Measurements from ENCODE around the gene SLC25A21. TPM values are rescaled to one million over a fixed set of nuclear protein-coding genes. Genes with fewer than 3 reads are reported as not detected.

SLC25A21 gene
- total RNA-seq, 1 experiment from 2014 or later: 2.1 TPM

DNA sequence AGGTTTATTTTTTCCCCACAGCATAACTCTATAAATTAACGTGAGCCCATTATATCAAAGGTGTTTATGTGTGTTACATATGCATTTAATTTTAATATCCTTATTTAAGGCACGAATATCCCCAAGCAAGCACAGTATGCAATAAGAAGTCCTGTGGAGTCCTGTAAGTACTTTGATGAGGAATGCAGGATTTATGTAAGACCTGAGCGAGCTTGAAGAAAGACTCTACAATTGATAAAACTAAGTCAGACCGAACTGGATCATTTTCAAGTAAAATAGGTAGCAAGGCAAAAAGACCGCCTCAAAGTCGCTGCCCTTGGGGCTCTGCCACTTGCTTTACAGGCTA lies 755 bp downstream of the SLC25A21 start:
- DNase-seq (ENCODE audit: low read depth, low spot score): no peak
- peak overlapping the region; percentile 68 to 83 for H3K4me3 ChIP-seq (ENCODE audit: low read depth in 2 of 2, low read length in 2 of 2)
- intact Hi-C loops (cut with micrococcal nuclease; ENCODE audit: unreplicated experiment) (no loop called here), in situ Hi-C loops (cut with HindIII; ENCODE audit: low pct_unique_long_range_greater_than_20kb, low sequenced_read_pairs) (no loop called here)
- H3K36me3 ChIP-seq (ENCODE audit: control insufficient read depth, insufficient read depth, low read length): peaks cover 6% of the 10 kb centered on the region; the same call in 1 of the 2 replicates
- TF ChIP-seq POLR2AphosphoS5 (IDR thresholded peaks at IDR 0.05; ENCODE audit: low read depth, low read length) (no peak), SIN3A (IDR thresholded peaks at IDR 0.05; ENCODE audit: borderline replicate concordance, insufficient read depth, low read depth, low read length) (no peak), TCF7L2 (IDR thresholded peaks at IDR 0.05; ENCODE audit: low read depth, low read length) (no peak), REST (IDR thresholded peaks at IDR 0.05; ENCODE audit: insufficient read depth in 1 of 2, low read depth in 2 of 2, low read length in 1 of 2) (no peak)
- TF ChIP-seq, protein P1, sequence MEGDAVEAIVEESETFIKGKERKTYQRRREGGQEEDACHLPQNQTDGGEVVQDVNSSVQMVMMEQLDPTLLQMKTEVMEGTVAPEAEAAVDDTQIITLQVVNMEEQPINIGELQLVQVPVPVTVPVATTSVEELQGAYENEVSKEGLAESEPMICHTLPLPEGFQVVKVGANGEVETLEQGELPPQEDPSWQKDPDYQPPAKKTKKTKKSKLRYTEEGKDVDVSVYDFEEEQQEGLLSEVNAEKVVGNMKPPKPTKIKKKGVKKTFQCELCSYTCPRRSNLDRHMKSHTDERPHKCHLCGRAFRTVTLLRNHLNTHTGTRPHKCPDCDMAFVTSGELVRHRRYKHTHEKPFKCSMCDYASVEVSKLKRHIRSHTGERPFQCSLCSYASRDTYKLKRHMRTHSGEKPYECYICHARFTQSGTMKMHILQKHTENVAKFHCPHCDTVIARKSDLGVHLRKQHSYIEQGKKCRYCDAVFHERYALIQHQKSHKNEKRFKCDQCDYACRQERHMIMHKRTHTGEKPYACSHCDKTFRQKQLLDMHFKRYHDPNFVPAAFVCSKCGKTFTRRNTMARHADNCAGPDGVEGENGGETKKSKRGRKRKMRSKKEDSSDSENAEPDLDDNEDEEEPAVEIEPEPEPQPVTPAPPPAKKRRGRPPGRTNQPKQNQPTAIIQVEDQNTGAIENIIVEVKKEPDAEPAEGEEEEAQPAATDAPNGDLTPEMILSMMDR (IDR thresholded peaks at IDR 0.05): no peak
- POLR2A ChIA-PET: interaction anchor here (0.6 kb wide), 1 partner anchor 23 kb away, joined by 3 read pairs; no protein-coding TSS in a partner anchor
- no peaks in the 10 kb centered on the region for H3K9me3 ChIP-seq (ENCODE audit: control insufficient read depth, insufficient read depth, low read depth, low read length)
- TSS peak; percentile 54 for BruUV-seq (replicated peaks)
- no peaks in the 10 kb centered on the region; the same call in none of the 2 replicates for H3K4me1 ChIP-seq (ENCODE audit: control insufficient read depth, insufficient read depth, low read length)
- CTCF ChIA-PET: no interaction called here
- ATAC-seq: peak; percentile 37; the same call in 1 of the 2 replicates
- no peaks in the 10 kb centered on the region for H3K27me3 ChIP-seq (ENCODE audit: control insufficient read depth, insufficient read depth, low read length)
- H3K27ac ChIP-seq (ENCODE audit: low read length): peak overlapping the region; percentile 89

GRCh38 chr14:37170993-37171392 lies 1.4 kb downstream of the SLC25A21 start:
- POLR2A ChIA-PET: interaction anchor here (0.6 kb wide), 1 partner anchor 24 kb away, joined by 3 read pairs; no protein-coding TSS in a partner anchor
- peaks cover 6% of the 10 kb centered on the region; the same call in 1 of the 2 replicates for H3K36me3 ChIP-seq (ENCODE audit: control insufficient read depth, insufficient read depth, low read length)
- no peak overlapping the region for H3K4me3 ChIP-seq (ENCODE audit: low read depth in 2 of 2, low read length in 2 of 2)
- no TSS peak for BruUV-seq (replicated peaks)
- ATAC-seq: no peak
- no peaks in the 10 kb centered on the region for H3K9me3 ChIP-seq (ENCODE audit: control insufficient read depth, insufficient read depth, low read depth, low read length)
- CTCF ChIA-PET: no interaction called here
- no peaks in the 10 kb centered on the region; the same call in none of the 2 replicates for H3K4me1 ChIP-seq (ENCODE audit: control insufficient read depth, insufficient read depth, low read length)
- no peaks in the 10 kb centered on the region for H3K27me3 ChIP-seq (ENCODE audit: control insufficient read depth, insufficient read depth, low read length)
- intact Hi-C loops (cut with micrococcal nuclease; ENCODE audit: unreplicated experiment) (no loop called here), in situ Hi-C loops (cut with HindIII; ENCODE audit: low pct_unique_long_range_greater_than_20kb, low sequenced_read_pairs) (no loop called here)
- TF ChIP-seq POLR2AphosphoS5 (IDR thresholded peaks at IDR 0.05; ENCODE audit: low read depth, low read length) (no peak), SIN3A (IDR thresholded peaks at IDR 0.05; ENCODE audit: borderline replicate concordance, insufficient read depth, low read depth, low read length) (no peak), TCF7L2 (IDR thresholded peaks at IDR 0.05; ENCODE audit: low read depth, low read length) (no peak), REST (IDR thresholded peaks at IDR 0.05; ENCODE audit: insufficient read depth in 1 of 2, low read depth in 2 of 2, low read length in 1 of 2) (no peak)
- TF ChIP-seq, protein P1 (IDR thresholded peaks at IDR 0.05): no peak
- no peak overlapping the region for H3K27ac ChIP-seq (ENCODE audit: low read length)
- DNase-seq (ENCODE audit: low read depth, low spot score): no peak
